Measurements from ENCODE around the gene TSHZ2. TPM values are rescaled to one million over a fixed set of nuclear protein-coding genes. Genes with fewer than 3 reads are reported as not detected.

The TSHZ2 gene
- total and polyA plus RNA-seq, 2 experiments from 2014 or later: 1.1 to 5.2 TPM

DNA sequence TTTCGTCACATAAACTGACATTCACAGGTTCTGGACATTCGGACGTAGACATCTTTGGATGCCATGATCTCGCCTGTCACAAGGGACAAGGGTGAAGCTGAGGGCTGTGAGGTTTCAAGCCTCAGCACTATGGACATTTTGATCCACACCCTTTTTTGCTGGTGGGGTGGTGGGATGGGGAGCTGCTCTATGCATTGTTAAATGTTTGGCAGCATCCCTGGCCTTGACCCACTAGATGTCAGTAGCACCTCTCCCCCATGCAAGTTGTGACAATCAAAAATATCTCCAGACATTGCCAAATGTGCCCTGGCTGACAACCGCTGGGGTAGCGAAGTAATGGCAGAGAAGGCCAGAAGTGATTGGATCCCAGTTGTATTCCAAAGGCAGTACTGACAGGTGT, 229.4 kb downstream of the TSHZ2 start:
- Histone ChIP-seq H3K4me1 (ENCODE audit: insufficient read depth) (no peaks in the 10 kb centered on the region), H3K36me3 (replicated peaks; ENCODE audit: insufficient read depth, low read depth) (no peaks in the 10 kb centered on the region), H3K4me3 (no peak overlapping the region), H3K27me3 (no peaks in the 10 kb centered on the region), H3K79me2 (no peaks in the 10 kb centered on the region), H3K9me3 (ENCODE audit: low read depth) (no peaks in the 10 kb centered on the region), H3K9me2 (replicated peaks; ENCODE audit: insufficient read depth) (no peaks in the 10 kb centered on the region), H3K27ac (no peak overlapping the region), H4K20me1 (ENCODE audit: insufficient read depth, poor library complexity, severe bottlenecking) (no peaks in the 10 kb centered on the region), H2AFZ (no peak overlapping the region), H3K4me2 (no peak overlapping the region)
- 82% methylated on average over 6 of the region's 6 CpGs for WGBS (ENCODE audit: low lambda C conversion rate, missing lambda C conversion rate)
- no peak for DNase-seq (ENCODE audit: low spot score)
- TF ChIP-seq EZH2 (IDR thresholded peaks at IDR 0.05; ENCODE audit: borderline replicate concordance): no peak
- no peak for TF ChIP-seq EZH2phosphoT487 (IDR thresholded peaks at IDR 0.05; ENCODE audit: low read depth, severe bottlenecking, unreplicated experiment)
- TF ChIP-seq, protein P1, sequence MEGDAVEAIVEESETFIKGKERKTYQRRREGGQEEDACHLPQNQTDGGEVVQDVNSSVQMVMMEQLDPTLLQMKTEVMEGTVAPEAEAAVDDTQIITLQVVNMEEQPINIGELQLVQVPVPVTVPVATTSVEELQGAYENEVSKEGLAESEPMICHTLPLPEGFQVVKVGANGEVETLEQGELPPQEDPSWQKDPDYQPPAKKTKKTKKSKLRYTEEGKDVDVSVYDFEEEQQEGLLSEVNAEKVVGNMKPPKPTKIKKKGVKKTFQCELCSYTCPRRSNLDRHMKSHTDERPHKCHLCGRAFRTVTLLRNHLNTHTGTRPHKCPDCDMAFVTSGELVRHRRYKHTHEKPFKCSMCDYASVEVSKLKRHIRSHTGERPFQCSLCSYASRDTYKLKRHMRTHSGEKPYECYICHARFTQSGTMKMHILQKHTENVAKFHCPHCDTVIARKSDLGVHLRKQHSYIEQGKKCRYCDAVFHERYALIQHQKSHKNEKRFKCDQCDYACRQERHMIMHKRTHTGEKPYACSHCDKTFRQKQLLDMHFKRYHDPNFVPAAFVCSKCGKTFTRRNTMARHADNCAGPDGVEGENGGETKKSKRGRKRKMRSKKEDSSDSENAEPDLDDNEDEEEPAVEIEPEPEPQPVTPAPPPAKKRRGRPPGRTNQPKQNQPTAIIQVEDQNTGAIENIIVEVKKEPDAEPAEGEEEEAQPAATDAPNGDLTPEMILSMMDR (IDR thresholded peaks at IDR 0.05; ENCODE audit: poor library complexity): no peak

DNA sequence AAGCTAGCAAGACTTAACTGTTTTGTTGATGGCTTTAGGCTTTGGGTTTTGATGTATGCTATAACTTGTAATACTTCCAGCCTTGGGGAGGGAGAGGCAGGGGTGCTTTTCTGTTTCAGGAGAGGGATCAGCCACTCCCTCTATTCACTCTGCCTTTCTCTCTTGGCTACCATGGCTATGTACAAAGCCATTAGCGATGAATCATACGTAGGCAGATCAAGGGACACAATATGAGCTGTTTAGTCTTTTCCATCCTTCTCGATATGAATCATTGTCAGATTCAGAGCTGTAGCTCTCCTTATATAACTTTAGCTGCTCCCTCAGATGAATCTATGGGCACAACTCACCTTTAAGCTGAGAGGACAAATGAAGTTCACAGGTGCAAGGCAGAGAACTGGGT, 230.6 kb downstream of the TSHZ2 start:
- H3K79me2 ChIP-seq: no peaks in the 10 kb centered on the region
- 88% methylated on average over 3 of the region's 3 CpGs for WGBS (ENCODE audit: low lambda C conversion rate, missing lambda C conversion rate)
- H3K4me2 ChIP-seq: no peak overlapping the region
- H3K4me3 ChIP-seq: no peak overlapping the region
- no peak overlapping the region for H2AFZ ChIP-seq
- H3K9me3 ChIP-seq (ENCODE audit: low read depth): no peaks in the 10 kb centered on the region
- H3K4me1 ChIP-seq (ENCODE audit: insufficient read depth): no peaks in the 10 kb centered on the region
- TF ChIP-seq EZH2phosphoT487 (IDR thresholded peaks at IDR 0.05; ENCODE audit: low read depth, severe bottlenecking, unreplicated experiment) (no peak), EZH2 (IDR thresholded peaks at IDR 0.05; ENCODE audit: borderline replicate concordance) (no peak)
- TF ChIP-seq, protein P1 (IDR thresholded peaks at IDR 0.05; ENCODE audit: poor library complexity): no peak
- H3K27me3 ChIP-seq: no peaks in the 10 kb centered on the region
- DNase-seq (ENCODE audit: low spot score): no peak
- H3K36me3 ChIP-seq (replicated peaks; ENCODE audit: insufficient read depth, low read depth): no peaks in the 10 kb centered on the region
- no peaks in the 10 kb centered on the region for H3K9me2 ChIP-seq (replicated peaks; ENCODE audit: insufficient read depth)
- H4K20me1 ChIP-seq (ENCODE audit: insufficient read depth, poor library complexity, severe bottlenecking): no peaks in the 10 kb centered on the region
- no peak overlapping the region for H3K27ac ChIP-seq

DNA sequence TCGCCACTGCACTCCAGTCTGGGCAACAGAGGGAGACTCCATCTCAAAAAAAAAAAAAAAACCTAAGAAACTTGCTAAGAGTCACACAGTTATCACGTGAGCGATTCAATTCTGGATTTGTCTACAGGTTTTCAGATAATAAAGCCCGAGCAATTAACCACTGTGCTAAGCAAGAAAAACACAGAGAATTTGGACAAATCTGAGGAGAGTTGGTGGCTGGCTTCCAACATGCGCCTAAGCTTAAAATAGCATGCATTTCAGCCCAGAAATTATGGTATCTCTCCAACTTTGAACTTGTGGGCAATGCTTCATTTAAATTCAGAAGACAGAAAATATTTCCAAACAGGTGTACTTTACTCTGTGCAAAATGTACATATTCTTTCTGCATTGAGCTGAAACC, 232.9 kb downstream of the TSHZ2 start:
- no peaks in the 10 kb centered on the region for H3K79me2 ChIP-seq
- DNase-seq (ENCODE audit: low spot score): no peak
- no peak overlapping the region for H3K27ac ChIP-seq
- H3K4me2 ChIP-seq: no peak overlapping the region
- H2AFZ ChIP-seq: no peak overlapping the region
- H3K4me1 ChIP-seq (ENCODE audit: insufficient read depth): no peaks in the 10 kb centered on the region
- no peak overlapping the region for H3K4me3 ChIP-seq
- WGBS (ENCODE audit: low lambda C conversion rate, missing lambda C conversion rate): 88% methylated on average over 5 of the region's 5 CpGs
- no peaks in the 10 kb centered on the region for H3K36me3 ChIP-seq (replicated peaks; ENCODE audit: insufficient read depth, low read depth)
- no peaks in the 10 kb centered on the region for H3K27me3 ChIP-seq
- H3K9me3 ChIP-seq (ENCODE audit: low read depth): no peaks in the 10 kb centered on the region
- no peak for TF ChIP-seq EZH2 (IDR thresholded peaks at IDR 0.05; ENCODE audit: borderline replicate concordance)
- TF ChIP-seq, protein P1 (IDR thresholded peaks at IDR 0.05; ENCODE audit: poor library complexity): no peak
- H3K9me2 ChIP-seq (replicated peaks; ENCODE audit: insufficient read depth): no peaks in the 10 kb centered on the region
- no peaks in the 10 kb centered on the region for H4K20me1 ChIP-seq (ENCODE audit: insufficient read depth, poor library complexity, severe bottlenecking)
